ENCODE data around the gene CIAPIN1. TPM values are rescaled to one million over a fixed set of nuclear protein-coding genes. Genes with fewer than 3 reads are reported as not detected.

The CIAPIN1 gene
- total and polyA plus RNA-seq, 8 donors, result 48.6 to 87.7 (median 74.6) TPM

- no peak for DNase-seq
These were observed 59.4 kb downstream of the CIAPIN1 start for GRCh38 chr16:57387598-57388354.

GRCh38 chr16:57386381-57386951 lies 60.7 kb downstream of the CIAPIN1 start:
- Histone ChIP-seq H3K9me3 (no peaks in the 10 kb centered on the region), H3K4me3 (no peak overlapping the region), H3K36me3 (peaks cover 0 to 9% of the 10 kb centered on the region in 2 donors), H3K27me3 (no peaks in the 10 kb centered on the region), H3K4me1 (peaks cover 5 to 18% of the 10 kb centered on the region in 2 donors), H3K27ac (no peak overlapping the region)
- no peak for TF ChIP-seq CTCF (IDR thresholded peaks at IDR 0.05)
- peak in 1 of 4 donors; percentile 28 for DNase-seq
- peak; percentile 11 for ATAC-seq
- intact Hi-C loops (cut with DNase I), result no loop called here

More at GRCh38 chr16:57387598-57388354, 59.4 kb downstream of the CIAPIN1 start:
- H3K4me1 ChIP-seq, result peaks cover 5 to 18% of the 10 kb centered on the region in 2 donors
- no peaks in the 10 kb centered on the region for H3K9me3 ChIP-seq
- intact Hi-C loops (cut with DNase I), result no loop called here
- peak; percentile 31 for ATAC-seq
- TF ChIP-seq CTCF (IDR thresholded peaks at IDR 0.05), result no peak
- no peak overlapping the region for H3K4me3 ChIP-seq
- H3K36me3 ChIP-seq, result no peaks in the 10 kb centered on the region
- no peaks in the 10 kb centered on the region for H3K27me3 ChIP-seq
- H3K27ac ChIP-seq, result no peak overlapping the region

- TF ChIP-seq CTCF (IDR thresholded peaks at IDR 0.05), result no peak
- no peak for ATAC-seq
These were observed 62.1 kb downstream of the CIAPIN1 start for GRCh38 chr16:57385083-57385482.

GRCh38 chr16:57384248-57385070 lies 62.7 kb downstream of the CIAPIN1 start:
- H3K27ac ChIP-seq, result peak overlapping the region in 1 of 2 donors; percentile 28
- no peak for TF ChIP-seq CTCF (IDR thresholded peaks at IDR 0.05)
- no peaks in the 10 kb centered on the region for H3K27me3 ChIP-seq
- no peaks in the 10 kb centered on the region for H3K9me3 ChIP-seq
- H3K4me3 ChIP-seq, result no peak overlapping the region
- ATAC-seq (peak; percentile 24), DNase-seq (no peak)
- intact Hi-C loops (cut with DNase I), result no loop called here
- H3K4me1 ChIP-seq, result peaks cover 5 to 34% of the 10 kb centered on the region in 2 donors
- peaks cover 0 to 9% of the 10 kb centered on the region in 2 donors for H3K36me3 ChIP-seq

More at GRCh38 chr16:57385083-57385482, 62.1 kb downstream of the CIAPIN1 start:
- H3K27me3 ChIP-seq, result no peaks in the 10 kb centered on the region
- H3K9me3 ChIP-seq, result no peaks in the 10 kb centered on the region
- no peak overlapping the region for H3K27ac ChIP-seq
- no peak for DNase-seq
- no peak overlapping the region for H3K4me3 ChIP-seq
- peaks cover 5 to 29% of the 10 kb centered on the region in 2 donors for H3K4me1 ChIP-seq
- peaks cover 0 to 9% of the 10 kb centered on the region in 2 donors for H3K36me3 ChIP-seq
- intact Hi-C loops (cut with DNase I), result no loop called here

Measured in left lung (tissue), 10 donors.